ENCODE data around the gene SH3BGR.

SH3BGR gene

DNA sequence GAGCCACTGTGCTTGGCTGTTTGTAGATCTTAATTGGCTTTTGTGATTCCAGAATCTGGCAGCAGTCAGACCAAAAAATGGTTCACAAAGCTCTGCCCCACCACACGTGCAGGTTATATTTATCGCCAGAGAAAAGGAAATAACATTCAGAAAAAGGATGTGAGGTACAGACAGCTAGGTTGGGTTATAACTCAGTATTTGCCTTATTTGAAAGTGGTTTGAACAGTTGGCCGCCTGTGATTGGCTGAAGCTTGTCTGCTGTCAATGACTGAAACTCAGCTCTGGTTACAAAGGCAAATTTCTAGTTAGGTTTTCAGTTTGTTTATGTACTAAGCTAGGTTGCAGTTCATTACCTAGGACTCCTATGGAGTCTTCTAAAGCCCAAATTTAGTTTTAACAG lies 9.6 kb downstream of the SH3BGR start:
- DNase-seq, result no peak

DNA sequence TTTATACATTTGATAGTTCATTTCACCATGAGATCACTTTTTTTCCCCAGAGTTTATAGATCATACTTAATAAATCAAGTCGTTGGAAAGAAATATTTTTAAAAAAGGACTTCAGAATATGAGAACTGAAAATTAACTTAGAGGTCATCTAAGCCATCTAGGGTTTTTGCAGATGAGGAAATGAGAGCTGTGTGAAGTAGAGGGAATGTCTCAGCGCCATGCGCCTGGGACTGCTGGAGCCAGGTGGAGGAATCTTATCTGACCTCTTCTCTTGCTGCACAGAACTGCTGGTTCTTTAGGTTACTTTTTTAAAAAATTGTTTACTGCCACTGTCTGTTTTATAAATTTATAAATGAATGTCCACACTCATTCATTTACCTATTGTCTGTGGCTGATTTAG lies 11.5 kb downstream of the SH3BGR start:
- DNase-seq, result no peak

DNA sequence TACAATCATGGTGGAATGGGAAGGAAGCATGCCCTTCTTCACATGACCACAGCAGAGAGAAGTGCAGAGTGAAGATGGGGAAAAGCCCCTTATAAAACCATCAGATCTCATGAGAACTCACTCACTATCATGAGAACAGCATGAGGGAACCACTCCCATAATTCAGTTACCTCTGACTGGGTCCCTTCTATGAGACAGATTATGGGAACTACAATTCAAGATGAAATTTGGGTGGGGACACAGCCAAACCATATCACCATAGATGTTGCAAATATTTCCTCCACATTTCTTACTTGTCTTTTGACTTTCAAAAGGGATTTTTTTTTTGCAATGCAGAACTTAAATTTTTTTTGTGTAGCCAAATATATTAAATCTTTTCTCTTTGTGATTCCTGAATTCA lies 14.8 kb downstream of the SH3BGR start:
- no peak for DNase-seq

DNA sequence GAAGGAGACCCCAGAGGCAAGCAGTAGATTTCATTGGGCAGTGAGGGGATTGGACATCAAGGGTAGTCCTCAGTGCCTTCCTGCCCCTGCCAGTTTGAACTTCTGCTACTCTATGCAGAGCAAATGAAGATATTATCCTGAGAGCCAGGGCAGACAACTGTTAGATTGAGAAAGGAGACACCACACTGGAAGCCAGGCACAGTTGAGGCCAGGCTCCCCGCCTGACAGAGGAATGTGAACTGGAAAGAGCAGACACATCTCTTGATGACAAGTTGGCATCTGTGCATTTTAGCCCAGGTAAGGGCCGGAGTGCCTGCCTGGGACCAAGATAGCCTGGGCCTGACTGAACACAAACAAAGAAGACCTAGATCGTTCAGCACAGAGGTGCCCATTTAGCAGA lies 16.0 kb downstream of the SH3BGR start:
- no peak for DNase-seq

DNA sequence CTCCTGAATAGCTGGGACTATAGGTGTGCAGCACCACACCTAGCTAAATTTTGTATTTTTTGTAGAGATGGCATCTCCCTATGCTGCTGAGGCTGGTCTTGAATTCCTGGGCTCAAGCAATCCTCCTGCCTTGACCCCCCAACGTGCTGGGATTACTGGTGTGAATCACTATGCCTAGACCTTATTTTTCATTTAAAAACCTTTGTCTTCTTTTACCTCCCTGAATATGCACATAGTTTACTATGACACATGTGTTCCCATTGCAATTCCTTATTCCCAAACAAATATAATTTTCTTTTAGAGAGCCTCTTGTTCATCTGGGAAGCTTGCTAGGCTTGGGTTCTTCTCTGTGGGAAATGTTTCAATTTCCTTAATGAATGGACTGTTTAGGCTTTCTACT lies 16.8 kb downstream of the SH3BGR start:
- DNase-seq, result no peak

DNA sequence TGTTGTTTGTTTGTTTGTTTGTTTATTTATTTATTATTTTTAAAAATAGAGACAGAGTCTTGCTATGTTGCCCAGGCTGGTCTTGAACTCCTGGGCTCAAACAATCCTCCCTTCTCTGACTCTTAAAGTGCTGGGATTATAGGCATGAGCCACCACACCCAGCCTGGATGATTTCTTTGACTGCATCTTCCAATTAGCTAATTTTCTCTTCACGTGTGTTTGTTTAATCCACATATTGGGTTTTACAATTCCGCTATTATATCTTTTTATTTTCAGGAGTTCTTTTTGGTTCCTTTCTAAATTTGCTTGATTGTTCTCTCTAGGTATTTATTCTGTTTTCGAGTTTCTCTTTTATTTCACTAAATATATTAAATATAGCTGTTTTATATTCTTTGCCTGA lies 19.8 kb downstream of the SH3BGR start:
- no peak for DNase-seq

DNA sequence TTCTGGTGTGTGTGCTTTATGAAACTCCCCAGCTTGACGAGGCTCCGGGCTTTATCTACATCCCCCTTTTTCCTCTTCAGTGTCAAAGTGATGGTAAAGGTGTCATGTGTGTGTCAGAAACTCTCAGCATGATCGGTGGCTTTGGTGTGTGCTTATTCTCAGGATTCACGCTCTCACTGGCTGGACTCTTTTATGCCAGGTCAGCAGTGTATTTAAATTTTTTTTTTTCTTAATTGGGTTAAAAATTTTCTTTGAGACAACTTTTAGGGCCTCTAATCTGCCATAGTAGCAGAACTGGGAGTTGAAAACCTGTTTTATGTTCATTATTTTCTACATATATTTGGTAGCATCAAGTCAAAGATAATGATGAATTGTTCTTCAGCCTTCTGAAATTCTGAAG lies 21.0 kb downstream of the SH3BGR start:
- DNase-seq, result no peak

DNA sequence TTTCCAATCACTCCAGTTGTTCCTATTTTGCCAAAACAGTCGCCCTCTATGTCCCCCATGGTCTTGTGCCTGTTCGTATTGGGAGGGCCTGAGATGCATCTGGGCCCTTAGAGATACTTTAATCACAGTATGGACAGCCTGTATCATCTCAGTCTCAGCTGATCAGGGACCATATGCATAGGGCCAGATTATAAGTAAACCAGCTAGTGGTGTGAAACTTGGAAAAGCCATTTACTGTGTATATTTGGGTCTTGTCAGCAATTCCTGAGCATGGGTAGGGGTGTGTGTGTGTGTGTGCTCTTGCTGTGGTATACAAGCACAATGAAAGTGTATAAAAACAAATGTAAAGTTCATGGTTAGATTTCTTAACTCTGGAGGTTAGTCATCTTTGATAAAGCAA lies 22.8 kb downstream of the SH3BGR start:
- DNase-seq, result no peak

DNA sequence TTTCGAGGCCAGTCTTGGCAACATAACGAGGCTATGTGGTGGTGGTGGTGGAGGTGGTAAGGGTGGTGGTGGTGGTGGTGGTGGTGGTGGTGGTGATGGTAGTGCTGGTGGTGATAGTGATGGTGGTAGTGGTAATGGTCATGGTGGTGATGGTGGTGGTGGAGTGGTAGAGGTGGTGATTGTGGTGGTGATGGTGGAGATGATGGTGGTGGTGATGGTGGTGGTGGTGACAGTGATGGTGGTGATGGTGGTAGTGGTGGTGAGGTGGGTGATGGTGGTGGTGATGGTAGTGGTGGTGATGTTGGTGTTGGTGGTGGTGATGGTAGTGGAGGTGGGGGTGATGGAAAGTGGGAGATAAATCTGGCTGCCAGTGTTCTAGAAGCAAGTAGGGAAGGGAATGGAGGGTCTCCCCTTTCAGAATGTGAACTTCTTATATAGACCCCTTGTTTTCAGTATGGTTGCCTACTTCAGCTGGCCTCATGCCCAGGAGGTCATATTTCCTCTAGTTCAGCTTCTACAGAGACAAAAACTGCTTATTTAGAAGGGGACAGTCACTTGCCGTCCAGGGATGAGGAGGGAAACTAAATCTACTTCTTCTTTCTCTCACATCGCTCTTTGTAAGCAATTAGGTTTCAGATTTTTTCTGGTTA lies 27.5 kb downstream of the SH3BGR start:
- DNase-seq, result no peak

DNA sequence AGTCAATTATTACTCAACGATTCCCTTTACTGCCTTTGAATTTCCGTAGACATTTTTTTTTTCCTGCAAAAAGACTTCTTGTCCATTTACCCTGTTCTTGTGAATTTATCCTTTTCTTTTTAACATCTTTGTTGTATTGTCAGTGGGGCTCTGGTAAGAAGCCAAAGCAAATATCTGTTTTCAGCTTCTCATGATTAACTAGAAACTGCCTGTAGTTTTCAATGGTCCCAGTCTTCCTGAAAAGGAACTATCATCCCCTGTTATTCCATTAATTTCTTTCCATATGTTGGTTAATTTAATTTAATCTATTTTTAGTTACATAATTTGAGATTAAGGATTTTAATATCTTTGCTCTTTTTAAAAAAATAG lies 28.0 kb downstream of the SH3BGR start:
- no peak for DNase-seq

DNA sequence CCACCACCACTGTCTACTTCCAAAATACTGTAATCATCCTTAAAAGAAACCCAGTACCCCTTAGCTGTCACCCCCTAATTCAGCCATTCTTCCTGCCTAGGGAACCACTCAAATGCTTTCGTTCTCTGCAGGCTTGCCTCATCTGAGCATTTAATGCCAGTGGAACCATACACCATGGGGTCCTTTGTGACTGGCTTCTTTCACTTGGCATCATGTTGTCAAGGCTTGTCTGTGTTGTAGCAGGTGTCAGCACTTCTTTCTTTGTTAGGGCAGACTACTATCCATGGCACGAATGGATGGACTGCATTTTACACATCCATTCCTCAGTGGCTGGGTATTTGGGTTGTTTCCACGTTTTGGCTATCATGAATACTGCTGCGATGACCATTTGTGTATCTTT lies 28.5 kb downstream of the SH3BGR start:
- DNase-seq, result no peak

DNA sequence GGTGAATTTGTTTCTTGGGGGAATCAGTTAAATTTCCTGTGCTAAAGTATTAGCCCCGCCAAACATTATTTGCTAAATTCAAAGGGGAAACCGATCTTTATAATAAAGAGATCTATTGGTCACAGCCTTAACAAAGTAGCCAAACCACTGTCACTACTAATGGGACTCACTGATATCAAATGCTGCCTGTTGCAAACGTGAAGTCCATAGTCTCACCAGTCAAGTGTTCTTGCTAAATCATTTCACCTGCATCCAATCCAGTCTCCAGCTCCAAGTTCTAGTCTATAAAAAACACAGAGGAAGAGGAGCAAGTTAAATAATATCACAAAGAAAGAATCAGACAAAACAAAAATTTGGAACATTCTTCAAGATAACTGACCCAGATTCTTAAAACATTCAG lies 30.1 kb downstream of the SH3BGR start:
- DNase-seq, result no peak

DNA sequence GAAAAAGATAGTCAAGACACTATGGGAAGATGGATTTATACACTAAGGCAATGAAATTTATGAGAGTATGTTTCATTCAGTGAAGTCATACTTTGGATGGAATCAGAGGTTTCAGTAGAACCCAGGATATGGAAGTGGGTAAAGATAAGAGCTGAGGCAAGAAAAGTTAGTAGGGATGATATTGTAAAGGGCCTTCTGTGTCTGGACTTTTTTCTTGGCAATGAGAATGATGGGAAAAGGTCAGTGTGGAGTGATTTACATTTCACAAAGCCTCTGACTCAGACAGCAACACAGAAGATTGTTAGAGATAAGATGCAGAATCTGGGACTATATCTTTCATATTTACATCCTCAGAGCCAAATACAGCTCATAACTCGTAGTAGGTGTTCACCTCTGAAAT lies 32.1 kb downstream of the SH3BGR start:
- peak; percentile 53 for DNase-seq

DNA sequence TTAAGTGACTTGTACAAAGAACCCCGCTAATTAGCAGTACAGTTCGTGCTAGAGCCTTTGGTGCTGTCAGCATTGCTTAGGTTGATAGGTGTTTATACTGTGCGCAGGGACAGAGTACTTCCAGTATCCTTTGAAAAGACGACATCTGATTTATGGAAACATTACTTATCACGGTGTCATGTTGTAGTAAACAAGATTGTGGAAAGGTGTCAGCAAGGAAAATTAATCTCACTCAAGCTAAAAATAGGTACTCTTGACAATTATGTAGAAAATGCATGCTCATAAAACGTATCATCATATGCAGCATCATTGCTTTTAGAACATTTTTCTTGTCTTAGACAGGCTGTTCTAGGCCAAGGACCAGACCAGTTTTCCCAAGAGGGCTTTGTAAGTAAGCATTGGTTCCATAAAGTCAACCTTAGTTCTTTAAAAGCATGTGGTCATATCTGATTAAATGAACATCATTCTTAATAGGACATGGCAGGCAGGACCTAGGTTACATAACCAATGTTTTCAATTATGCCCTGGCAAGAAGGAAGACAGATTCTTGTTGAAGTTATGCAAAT lies 33.0 kb downstream of the SH3BGR start:
- peak; percentile 70 for DNase-seq

DNA sequence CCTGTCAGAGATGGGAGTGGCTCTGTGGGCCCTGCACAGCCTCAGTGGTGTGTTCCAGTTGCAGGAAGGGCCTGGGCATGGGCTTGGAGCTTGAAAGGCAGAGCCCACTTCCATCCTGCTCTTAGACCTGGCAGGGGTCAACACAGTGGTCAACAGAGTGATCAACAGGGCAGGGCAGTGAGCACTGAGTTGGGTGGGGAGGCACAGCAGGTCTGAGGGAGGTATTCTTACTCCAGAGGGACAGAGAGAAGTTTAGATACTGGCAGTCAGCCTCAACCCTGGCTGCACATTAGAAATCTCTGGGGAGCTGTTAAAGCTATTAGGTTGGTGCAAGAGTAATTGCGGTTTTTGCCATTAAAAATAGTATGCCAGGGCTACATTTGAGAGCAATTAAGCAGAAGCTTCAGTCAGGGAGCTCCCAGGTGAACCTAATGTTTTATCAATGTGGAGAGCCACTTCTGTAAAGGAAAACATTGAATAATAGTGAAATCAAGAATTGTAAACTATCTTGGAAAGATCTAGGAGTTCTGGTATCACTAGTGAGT lies 37.7 kb downstream of the SH3BGR start:
- no peak for DNase-seq

DNA sequence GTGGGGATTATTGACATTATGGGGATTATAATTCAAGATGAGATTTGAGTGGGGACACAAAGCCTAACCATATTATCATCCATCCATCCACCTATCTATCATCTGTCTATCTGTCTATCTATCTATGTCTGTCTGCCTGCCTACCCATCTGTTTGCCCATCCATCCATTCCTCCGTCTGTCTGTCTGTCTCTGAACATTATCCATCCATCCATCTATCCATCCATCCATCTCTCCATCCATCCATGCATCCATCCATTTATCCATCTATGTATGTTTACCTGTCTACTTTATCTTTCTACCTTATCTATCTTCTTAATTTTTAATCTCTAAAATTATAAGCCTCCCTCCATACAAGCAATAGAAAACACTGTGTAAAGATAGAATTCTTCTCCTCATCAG lies 47.4 kb downstream of the SH3BGR start:
- DNase-seq, result no peak

DNA sequence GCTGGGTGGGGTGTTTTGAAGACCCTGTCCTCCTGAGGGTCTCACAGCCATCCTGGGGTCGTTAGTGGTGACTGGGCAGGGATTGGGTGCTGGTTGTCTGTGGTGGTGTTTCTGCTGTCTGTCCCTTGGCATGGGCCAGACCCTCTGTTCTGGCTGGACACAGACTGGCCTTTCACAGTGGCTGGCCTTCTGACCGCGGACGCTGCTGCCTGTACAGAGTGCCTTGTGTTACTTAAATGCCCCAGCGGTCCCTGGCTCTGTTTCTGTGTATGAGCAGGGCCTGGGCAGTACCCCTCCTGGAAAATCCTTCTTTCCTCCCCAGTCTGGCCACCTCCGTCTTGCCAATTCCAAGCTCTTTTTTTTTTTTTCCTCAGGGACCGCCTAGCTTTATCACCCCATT lies 50.9 kb downstream of the SH3BGR start:
- DNase-seq, result no peak

DNA sequence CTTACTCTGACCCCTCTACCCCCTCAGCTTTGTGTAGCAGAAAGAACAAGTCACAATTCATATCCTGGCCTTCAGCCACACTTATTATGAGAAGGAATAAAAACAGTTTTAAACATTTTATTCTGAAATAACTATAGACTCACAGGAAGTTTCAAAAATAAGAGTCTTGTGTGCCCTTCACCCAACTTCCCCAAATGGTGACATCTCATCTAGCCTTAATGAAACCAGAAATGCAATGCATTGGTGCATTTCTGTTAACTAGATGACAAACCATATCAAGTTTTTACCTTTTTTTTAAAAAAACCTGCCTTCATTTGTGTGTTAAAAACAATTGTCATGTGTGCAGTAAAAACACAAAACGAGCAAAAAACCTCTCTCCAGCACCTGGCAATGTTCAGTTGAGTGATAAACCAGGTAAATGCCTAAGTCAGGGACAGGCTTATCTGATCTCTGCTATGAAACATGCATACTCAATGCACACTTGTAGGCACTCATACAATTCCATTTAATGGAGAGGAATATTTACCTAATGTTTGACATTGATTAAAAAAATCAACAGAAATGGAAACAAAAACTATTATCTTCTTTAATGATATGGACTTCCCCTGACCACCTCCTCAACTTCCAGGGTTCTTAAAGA lies 51.5 kb downstream of the SH3BGR start:
- no peak for DNase-seq

DNA sequence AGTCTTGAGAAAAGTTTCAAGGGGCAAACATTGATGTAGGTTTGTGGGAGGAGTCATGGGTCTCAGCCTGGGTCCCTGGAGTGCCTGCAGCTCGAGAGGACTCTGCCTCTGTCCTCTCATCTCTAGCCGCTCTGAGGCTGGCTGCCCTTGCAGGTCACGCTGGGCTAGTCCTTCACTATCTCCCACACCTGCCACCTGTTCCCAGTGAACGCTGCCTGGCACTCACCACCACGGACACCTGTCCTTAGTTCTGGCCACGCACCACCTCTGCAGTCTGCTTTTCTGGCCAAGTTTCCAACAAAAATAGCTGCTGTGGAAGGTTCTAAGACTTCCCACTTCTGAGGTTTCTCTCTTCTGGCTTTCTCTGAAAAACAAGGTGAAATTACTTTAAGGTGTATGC lies 52.5 kb downstream of the SH3BGR start:
- DNase-seq, result no peak

DNA sequence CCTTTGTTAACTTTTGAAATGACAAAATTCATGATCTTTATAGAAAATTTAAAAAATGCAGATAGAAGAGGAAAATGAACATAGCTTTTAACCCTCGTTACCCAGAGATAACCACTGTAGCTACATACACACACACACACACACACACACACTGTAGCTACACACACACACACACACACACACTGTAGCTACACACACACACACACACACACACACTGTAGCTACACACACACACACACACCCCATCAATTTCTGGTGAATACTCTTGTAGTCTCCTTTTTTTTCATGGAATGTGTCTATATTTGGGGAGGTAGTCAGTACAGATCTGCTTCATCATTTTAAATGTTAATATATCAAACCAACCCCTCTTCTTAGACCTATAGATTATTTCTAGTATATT lies 58.5 kb downstream of the SH3BGR start:
- DNase-seq, result no peak

DNA sequence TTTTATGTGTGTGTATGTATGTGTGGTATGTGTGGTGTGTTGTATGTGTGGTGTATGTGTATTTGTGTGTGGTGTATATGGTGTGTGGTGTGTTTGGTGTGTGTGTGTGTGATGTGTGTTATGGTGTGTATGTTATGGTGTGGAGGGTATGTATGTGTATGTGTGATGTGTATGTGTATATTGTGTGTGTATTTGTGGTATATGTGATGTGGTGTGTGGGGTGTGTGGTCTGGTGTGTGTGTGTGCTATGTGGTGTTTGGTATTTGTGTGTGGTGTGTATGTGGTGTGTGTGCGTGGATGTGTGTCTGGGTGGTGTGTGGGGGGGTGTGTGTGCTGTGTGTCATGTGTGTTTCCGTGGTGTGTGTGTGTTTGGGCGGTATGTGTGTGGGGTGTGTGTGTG lies 59.3 kb downstream of the SH3BGR start:
- DNase-seq, result no peak

DNA sequence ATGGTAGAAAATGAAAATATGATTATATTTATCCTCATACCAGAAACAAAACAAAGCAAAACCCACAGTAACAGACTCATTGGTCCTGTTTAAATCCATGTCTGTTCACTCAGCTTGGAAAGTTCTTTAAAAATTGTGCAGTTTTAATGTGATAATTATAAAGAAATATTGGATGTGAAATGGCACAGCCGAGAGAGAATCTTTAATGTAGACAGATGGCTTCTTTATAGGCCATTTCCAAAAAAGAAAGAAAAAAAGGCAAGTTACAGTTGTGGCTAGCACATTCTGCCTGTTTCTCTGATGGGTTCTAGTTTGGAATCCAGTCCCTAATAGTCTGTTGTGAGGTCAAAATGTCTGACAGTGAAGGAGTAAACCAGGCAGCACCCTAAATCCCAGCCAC lies 62.0 kb downstream of the SH3BGR start:
- DNase-seq, result no peak

DNA sequence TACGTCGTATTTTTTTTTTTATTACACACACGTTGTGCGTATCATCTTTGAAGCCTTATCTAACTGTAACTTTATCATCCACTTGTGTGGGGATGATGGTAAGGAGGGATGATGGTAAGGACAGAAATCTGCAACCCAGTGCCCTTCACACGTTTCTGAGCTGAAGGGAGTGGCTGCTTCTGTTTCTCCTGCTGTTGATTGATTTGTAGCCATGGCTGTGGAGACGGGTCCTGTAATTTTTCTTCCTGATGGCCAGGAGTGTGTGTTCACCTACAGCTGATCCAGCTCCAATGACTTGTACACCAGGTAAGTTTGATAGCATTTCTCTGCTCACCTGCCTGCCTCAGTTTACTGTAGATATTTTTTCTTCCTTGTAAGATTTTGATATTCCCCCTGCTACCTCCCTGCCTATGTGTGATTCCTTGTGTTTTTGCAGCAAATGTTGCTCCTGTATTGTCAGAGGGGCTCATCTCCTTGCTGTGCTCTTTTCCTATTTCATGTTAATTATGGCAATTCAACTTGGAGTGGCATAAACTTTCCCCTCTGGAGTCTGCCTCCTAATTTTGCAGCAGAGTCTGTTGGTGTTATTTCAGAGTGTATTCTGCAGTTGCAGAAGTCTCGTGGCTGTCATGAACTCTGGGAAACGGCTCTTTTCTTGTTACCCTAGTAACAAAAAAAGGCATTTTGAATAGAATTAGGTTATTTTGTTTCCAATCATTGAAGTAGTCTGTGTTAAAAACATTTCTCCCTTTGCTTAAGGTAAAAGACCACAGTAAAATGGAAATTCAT lies 64.1 kb downstream of the SH3BGR start:
- DNase-seq, result no peak

Data from fibroblast of upper back skin (primary cell).